ENCODE data around the gene OR9Q1.

DNA sequence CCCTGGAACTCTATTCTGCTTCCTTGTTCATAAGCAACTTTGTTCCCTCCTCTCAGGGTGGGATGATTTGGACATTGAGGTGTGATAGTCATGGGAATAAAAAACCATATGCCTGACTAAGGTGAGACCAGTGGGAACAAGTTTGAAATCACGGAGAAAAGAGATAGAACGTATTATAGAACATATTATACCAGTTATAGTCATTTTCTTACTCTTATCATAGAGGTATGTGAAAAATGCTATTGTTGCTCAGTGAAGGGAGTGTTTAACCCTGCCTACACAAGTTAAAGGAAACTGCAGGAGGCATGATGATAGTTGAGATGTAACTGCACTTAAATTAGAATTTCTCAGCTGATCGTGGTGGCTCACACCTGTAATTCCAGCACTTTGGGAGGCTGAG, 22.6 kb downstream of the OR9Q1 start:
- TF ChIP-seq, protein P1, sequence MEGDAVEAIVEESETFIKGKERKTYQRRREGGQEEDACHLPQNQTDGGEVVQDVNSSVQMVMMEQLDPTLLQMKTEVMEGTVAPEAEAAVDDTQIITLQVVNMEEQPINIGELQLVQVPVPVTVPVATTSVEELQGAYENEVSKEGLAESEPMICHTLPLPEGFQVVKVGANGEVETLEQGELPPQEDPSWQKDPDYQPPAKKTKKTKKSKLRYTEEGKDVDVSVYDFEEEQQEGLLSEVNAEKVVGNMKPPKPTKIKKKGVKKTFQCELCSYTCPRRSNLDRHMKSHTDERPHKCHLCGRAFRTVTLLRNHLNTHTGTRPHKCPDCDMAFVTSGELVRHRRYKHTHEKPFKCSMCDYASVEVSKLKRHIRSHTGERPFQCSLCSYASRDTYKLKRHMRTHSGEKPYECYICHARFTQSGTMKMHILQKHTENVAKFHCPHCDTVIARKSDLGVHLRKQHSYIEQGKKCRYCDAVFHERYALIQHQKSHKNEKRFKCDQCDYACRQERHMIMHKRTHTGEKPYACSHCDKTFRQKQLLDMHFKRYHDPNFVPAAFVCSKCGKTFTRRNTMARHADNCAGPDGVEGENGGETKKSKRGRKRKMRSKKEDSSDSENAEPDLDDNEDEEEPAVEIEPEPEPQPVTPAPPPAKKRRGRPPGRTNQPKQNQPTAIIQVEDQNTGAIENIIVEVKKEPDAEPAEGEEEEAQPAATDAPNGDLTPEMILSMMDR (conservative IDR thresholded peaks at IDR 0.05; ENCODE audit: low read depth, low read length): no peak
- no peak for TF ChIP-seq EZH2 (IDR thresholded peaks at IDR 0.05; ENCODE audit: low read length, unreplicated experiment)
